ENCODE data around the gene ENPP6. TPM values are rescaled to one million over a fixed set of nuclear protein-coding genes. Genes with fewer than 3 reads are reported as not detected.

ENPP6 gene
- total RNA-seq, 3 donors from 2014 or later (not counting 1 experiment from before 2014, with no cell fraction given): 0.23 TPM; not detected in 2

- Histone ChIP-seq H3K36me3 (ENCODE audit: control insufficient read depth, insufficient read depth, low read length) (no peaks in the 10 kb centered on the region), H3K9me3 (ENCODE audit: control insufficient read depth, insufficient read depth, low read length) (no peaks in the 10 kb centered on the region), H3K27me3 (ENCODE audit: control insufficient read depth, insufficient read depth, low read length) (no peaks in the 10 kb centered on the region), H3K4me3 (ENCODE audit: low read length) (no peak overlapping the region), H3K27ac (ENCODE audit: low read length) (no peak overlapping the region), H3K4me1 (ENCODE audit: control insufficient read depth, insufficient read depth, low read length) (peaks cover 6% of the 10 kb centered on the region)
- Mint-ChIP-seq H3K27ac (no peak overlapping the region), H3K36me3 (no peaks in the 10 kb centered on the region), H3K9me3 (no peaks in the 10 kb centered on the region), H3K4me3 (no peak overlapping the region), H3K4me1 (peaks cover 0 to 7% of the 10 kb centered on the region in 2 donors), H3K27me3 (ENCODE audit: low read depth in 2 of 2) (no peaks in the 10 kb centered on the region)
- no peak for TF ChIP-seq CTCF (IDR thresholded peaks at IDR 0.05)
- intact Hi-C loops (cut with micrococcal nuclease): loop anchor here (10.0 kb wide), 2 partner anchors 84 to 474 kb away; partner anchors contain the start of gene CENPU
- no peak for ATAC-seq
- no peak for DNase-seq
- 86% methylated on average over 4 of the region's 5 CpGs for WGBS (ENCODE audit: insufficient coverage)
Measured at GRCh38 chr4:184261246-184261645, 43.6 kb upstream of the ENPP6 start.

GRCh38 chr4:184259866-184260265, 42.2 kb upstream of the ENPP6 start:
- H3K9me3 ChIP-seq (ENCODE audit: control insufficient read depth, insufficient read depth, low read length): no peaks in the 10 kb centered on the region
- H3K27ac ChIP-seq (ENCODE audit: low read length): no peak overlapping the region
- peaks cover 0 to 7% of the 10 kb centered on the region in 2 donors for H3K4me1 Mint-ChIP-seq
- no peak for DNase-seq
- H3K36me3 ChIP-seq (ENCODE audit: control insufficient read depth, insufficient read depth, low read length): no peaks in the 10 kb centered on the region
- TF ChIP-seq CTCF (IDR thresholded peaks at IDR 0.05): no peak
- 51% methylated on average over 6 of the region's 6 CpGs for WGBS (ENCODE audit: insufficient coverage)
- H3K27ac Mint-ChIP-seq: no peak overlapping the region
- H3K36me3 Mint-ChIP-seq: no peaks in the 10 kb centered on the region
- H3K9me3 Mint-ChIP-seq: no peaks in the 10 kb centered on the region
- peaks cover 6% of the 10 kb centered on the region for H3K4me1 ChIP-seq (ENCODE audit: control insufficient read depth, insufficient read depth, low read length)
- H3K27me3 Mint-ChIP-seq (ENCODE audit: low read depth in 2 of 2): no peaks in the 10 kb centered on the region
- H3K4me3 ChIP-seq (ENCODE audit: low read length): no peak overlapping the region
- no peaks in the 10 kb centered on the region for H3K27me3 ChIP-seq (ENCODE audit: control insufficient read depth, insufficient read depth, low read length)
- no peak for ATAC-seq
- no peak overlapping the region for H3K4me3 Mint-ChIP-seq
- intact Hi-C loops (cut with micrococcal nuclease): loop anchor here (10.0 kb wide), 2 partner anchors 85 to 475 kb away; partner anchors contain the start of gene CENPU

- no peaks in the 10 kb centered on the region for H3K36me3 Mint-ChIP-seq
- DNase-seq: no peak
- H3K4me1 Mint-ChIP-seq: peaks cover 0 to 3% of the 10 kb centered on the region in 2 donors
Measured at GRCh38 chr4:184259081-184259480, 41.4 kb upstream of the ENPP6 start.

More at GRCh38 chr4:184259081-184259480, 41.4 kb upstream of the ENPP6 start:
- ATAC-seq: no peak
- Histone ChIP-seq H3K9me3 (ENCODE audit: control insufficient read depth, insufficient read depth, low read length) (no peaks in the 10 kb centered on the region), H3K4me3 (ENCODE audit: low read length) (no peak overlapping the region), H3K4me1 (ENCODE audit: control insufficient read depth, insufficient read depth, low read length) (peaks cover 4% of the 10 kb centered on the region), H3K36me3 (ENCODE audit: control insufficient read depth, insufficient read depth, low read length) (no peaks in the 10 kb centered on the region), H3K27ac (ENCODE audit: low read length) (no peak overlapping the region), H3K27me3 (ENCODE audit: control insufficient read depth, insufficient read depth, low read length) (no peaks in the 10 kb centered on the region)
- intact Hi-C loops (cut with micrococcal nuclease): no loop called here
- Mint-ChIP-seq H3K9me3 (no peaks in the 10 kb centered on the region), H3K27ac (no peak overlapping the region), H3K4me3 (no peak overlapping the region), H3K27me3 (ENCODE audit: low read depth in 2 of 2) (no peaks in the 10 kb centered on the region)
- TF ChIP-seq CTCF (IDR thresholded peaks at IDR 0.05): no peak
- no CpG with 5 or more reads among the region's 3 CpGs for WGBS (ENCODE audit: insufficient coverage)

Data from natural killer cell (primary cell).